T-helper 1 cell treated with Interleukin-12 subunit alpha and Interleukin-12 subunit beta and Interleukin-4 antibody, amounts not matched to agents 30 ng/mL and 1 ng/mL, for 36 hours (primary cell): ENCODE results near the gene CEP72. TPM values are rescaled to one million over a fixed set of nuclear protein-coding genes. Genes with fewer than 3 reads are reported as not detected.
"Not testable (repeated sequence)": the region's sequence is repeated elsewhere in the genome, so short reads cannot be mapped to it uniquely, and the experiment has no call there.

Source experiments
- intact Hi-C: fragments of 100-400 bp; cut with micrococcal nuclease; formaldehyde crosslinking; loops from one replicate; pipeline ENCODE4 v1.15.1; 2024
- total RNA-seq: library from RNA; stranded (reverse); gene quantifications from 2 replicates; pipeline ENCODE4 v1.2.3, GENCODE V29; 2022

Gene CEP72
- total RNA-seq, 1 donor from 2014 or later = 28.4 TPM

GRCh38 chr5:681317-682191 is 69.4 kb downstream of the CEP72 start:
- intact Hi-C loops = not testable (repeated sequence)

DNA sequence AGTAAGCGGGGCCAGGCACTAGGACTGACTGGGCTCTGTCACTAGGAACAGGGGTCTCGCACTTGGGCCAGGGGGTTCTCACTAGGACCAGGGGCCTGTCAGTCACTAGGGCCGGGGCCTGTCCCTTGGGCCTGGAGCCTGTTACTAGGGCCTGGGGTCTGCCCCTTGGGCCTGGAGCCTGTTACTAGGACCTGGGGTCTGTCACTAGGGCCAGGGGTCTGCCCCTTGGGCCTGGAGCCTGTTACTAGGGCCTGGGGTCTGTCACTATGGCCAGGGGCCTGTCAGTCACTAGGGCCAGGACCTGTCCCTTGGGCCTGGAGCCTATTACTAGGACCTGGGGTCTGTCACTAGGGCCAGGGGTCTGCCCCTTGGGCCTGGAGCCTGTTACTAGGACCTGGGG is 70.1 kb downstream of the CEP72 start:
- intact Hi-C loops = not testable (repeated sequence)

GRCh38 chr5:682651-683358 is 70.7 kb downstream of the CEP72 start:
- intact Hi-C loops = not testable (repeated sequence)

DNA sequence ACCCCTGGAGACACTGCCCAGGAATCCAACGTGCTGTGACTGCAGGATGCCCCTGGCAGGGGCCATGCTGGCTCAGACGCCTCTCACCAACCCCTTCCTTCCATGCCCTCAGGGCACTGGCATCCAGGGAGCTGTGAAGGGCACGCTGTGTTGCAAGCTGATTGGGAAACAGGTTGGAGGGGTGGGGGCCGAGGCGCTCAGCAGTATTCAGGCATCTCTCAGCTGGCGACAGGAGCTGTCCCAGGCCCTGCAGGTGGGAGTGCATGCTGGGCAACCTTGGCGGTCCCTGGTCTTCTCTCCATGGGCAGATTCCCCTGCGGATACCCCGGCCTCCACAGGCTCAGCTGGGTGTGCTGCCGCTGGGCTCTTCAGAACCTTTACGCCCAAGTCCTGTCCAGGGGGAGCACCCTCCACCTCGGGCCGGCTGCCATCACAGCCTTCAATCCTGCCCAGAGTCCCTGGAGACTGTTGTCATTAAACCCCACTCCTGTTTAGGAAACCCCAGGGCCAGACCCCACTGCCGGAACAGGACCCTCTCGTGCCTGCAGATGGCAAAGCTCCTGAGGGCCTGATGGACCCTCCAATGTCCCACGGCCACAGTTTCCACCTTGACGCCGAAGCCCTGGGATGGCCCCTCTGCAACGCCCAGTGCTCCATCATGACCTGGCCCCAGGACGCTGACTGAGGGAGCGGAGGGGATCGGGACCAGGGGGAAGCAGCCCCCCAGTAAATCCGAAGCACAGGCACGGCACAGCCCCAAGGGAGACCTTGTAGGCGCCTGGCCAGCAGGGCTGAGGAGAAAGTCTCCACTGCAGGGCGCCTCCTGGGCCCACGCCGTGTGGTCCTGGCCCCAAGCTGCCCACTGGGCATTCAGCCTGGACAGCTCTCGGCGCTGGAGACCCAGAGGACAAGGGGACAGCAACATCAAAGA is 71.7 kb downstream of the CEP72 start:
- intact Hi-C loops = no loop called here

DNA sequence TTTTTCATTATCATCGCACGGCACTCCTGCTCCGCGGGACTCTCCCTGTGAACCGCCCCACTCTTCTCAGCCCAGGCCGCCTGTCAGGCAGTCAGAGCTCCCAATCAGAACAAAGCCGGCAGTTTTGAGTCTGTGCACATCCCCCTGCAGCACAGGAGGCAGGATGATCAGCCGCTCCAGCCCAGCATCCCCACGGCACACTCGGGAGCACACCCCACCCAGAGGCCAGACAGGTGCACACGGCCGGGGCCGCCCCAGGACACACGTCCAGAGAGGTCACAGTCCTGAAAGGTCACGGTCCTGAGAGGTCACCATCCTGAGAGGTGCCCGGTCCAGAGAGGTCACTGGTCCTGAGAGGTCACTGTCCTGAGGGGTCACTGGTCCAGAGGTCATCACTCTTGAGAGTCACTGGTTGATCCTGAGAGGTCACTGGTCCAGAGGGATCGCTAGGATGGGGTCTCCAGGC is 72.6 kb downstream of the CEP72 start:
- intact Hi-C loops = no loop called here

- intact Hi-C loops = no loop called here
These were observed 73.4 kb downstream of the CEP72 start for GRCh38 chr5:685262-686171.

DNA sequence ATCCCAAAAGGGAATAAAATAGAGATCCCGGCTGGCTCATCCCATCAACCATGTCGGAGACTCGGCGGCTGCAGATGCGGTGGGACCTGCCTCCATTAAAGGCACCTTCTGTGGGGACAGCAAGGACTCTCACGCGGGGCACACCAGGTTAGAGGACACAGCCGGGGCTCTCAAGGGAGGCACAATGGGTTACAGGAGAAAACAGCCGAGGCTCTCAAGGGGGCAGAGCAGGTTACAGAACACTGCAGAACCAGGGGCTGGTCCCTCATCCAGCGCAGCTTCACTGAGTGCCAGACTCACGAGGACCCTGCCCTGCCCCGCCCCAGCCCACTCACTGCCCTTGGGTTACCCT is 74.0 kb downstream of the CEP72 start:
- intact Hi-C loops = not testable (repeated sequence)

- intact Hi-C loops = not testable (repeated sequence)
These were observed 74.8 kb downstream of the CEP72 start for GRCh38 chr5:686936-687335.

GRCh38 chr5:688348-689010 is 76.3 kb downstream of the CEP72 start:
- intact Hi-C loops = not testable (repeated sequence)

- intact Hi-C loops = loop anchor here (5.0 kb wide), 1 partner anchor 627 kb away; no protein-coding TSS in a partner anchor
These were observed 78.2 kb downstream of the CEP72 start for GRCh38 chr5:690293-690692.

GRCh38 chr5:691049-691448 is 78.9 kb downstream of the CEP72 start:
- intact Hi-C loops = loop anchor here (5.0 kb wide), 1 partner anchor 626 kb away; no protein-coding TSS in a partner anchor

DNA sequence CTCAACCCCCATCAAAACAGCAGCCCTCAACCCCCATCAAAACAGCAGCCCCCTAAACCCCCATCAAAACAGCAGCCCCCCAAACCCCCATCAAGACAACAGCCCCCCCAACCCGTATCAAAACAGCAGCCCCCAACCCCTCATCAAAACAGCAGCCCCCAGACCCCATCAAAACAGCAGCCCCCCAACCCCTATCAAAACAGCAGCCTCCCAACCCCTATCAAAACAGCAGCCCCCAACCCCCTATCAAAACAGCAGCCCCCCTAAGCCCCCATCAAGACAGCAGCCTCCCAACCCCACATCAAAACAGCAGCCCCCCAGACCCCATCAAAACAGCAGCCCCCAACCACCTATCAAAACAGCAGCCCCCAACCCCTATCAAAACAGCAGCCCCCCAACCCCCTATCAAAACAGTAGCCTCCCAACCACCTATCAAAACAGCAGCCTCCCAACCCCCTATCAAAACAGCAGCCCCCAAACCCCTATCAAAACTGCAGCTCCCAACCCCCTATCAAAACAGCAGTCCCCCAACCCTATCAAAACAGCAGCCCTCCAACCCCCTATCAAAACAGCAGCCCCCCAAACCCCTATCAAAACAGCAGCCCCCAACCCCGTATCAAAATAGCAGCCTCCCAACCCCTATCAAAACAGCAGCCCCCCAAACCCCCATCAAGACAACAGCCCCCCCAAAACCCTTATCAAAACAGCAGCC is 79.8 kb downstream of the CEP72 start:
- intact Hi-C loops = loop anchor here (2.0 to 5.0 kb wide), 4 partner anchors 79 to 625 kb away; partner anchors contain the start of genes CEP72 and ZDHHC11B

DNA sequence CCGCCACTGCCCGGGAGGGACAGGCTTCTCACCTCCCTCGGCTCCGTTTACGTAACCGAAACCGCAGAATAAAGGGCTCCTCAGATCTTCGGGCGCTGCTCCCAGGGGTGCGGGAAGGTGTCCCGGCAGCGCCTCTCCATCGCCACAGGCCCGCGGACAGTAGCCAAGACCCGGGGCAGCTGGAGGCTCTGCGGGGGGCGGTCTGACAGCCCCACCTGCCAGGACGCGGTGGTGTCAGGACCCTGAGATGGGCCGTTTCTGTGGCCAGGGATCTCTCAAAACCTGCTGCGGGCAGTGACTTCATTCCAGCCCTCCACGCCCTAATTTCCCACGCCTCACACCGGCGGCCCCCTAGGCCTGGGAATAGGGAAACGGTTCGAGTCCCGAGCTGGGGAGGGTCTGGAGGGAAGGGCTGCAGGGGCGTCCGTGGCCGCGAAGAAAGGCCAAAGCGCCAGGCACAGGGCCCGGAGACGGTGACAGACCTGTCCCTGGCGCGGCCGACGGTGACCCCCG is 80.4 kb downstream of the CEP72 start:
- intact Hi-C loops = loop anchor here (2.0 to 5.0 kb wide), 4 partner anchors 80 to 625 kb away; partner anchors contain the start of genes CEP72 and ZDHHC11B

GRCh38 chr5:693271-694041 is 81.3 kb downstream of the CEP72 start, which contains the start of gene TPPP:
Gene TPPP (minus strand): TSS chr5:693352. CDS start chr5:678060, 15,292 bp downstream.
- intact Hi-C loops = loop anchor here (2.0 to 5.0 kb wide), 4 partner anchors 81 to 624 kb away; partner anchors contain the start of genes CEP72 and ZDHHC11B

DNA sequence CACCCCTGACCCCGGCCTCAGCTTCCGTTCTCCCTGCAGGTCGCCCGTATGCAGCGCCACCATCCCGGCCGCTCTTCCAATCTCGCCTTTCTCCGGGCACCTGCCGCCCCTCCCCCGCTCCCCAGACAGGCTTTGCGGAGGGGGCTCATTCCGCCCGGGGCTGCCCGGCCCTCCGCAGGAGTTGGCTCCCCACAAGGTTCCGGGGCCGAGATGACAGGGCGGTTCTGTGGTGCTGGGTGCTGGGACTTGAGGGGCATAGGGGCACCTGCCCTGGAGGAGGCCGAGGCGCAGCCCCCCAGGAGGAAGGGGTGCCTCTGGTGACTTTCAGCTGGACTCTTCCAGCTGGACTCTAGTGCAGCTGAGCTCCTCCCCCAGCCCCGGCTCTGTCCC is 81.9 kb downstream of the CEP72 start:
- intact Hi-C loops = loop anchor here (5.0 kb wide), 1 partner anchor 623 kb away; no protein-coding TSS in a partner anchor

DNA sequence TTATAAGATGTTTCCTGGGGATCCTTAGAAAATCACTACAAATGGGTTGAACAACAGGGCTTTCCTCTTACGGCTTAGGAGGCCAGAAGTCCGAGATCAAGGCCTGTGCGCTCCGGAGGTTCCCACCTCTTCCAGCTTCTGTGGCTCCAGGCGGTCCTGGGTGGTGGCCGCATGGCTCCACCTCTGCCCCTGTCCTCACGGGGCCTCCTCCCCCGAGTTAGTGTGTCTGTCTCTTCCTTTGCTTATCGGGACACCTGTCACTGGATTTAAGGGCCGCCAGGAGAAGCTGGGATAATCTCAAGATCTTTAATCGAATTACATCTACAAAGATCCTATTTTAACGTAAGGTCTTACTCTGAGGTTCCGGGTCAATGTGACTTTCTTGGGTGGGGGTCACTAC is 83.3 kb downstream of the CEP72 start:
- intact Hi-C loops = not testable (repeated sequence)

- intact Hi-C loops = not testable (repeated sequence)
These were observed 84.1 kb downstream of the CEP72 start for GRCh38 chr5:696191-696590.
